ENCODE measurements around the gene NOL12. TPM values are rescaled to one million over a fixed set of nuclear protein-coding genes. Genes with fewer than 3 reads are reported as not detected.
"Not testable (repeated sequence)": the region's sequence is repeated elsewhere in the genome, so short reads cannot be mapped to it uniquely, and the experiment has no call there.

The NOL12 gene
- total RNA-seq, 2 experiments from 2014 or later: 49.9 to 53.3 TPM

GRCh38 chr22:37694131-37694530 lies 8.0 kb downstream of the NOL12 start:
- ATAC-seq; H3K27me3 Mint-ChIP-seq; H3K27ac Mint-ChIP-seq; H3K4me1 Mint-ChIP-seq; H3K4me3 Mint-ChIP-seq; DNase-seq; H3K9me3 Mint-ChIP-seq (ENCODE audit: low read depth): not testable (repeated sequence)
- CTCF ChIA-PET: interaction anchor here (0.6 to 2.5 kb wide), 3 partner anchors 9 to 107 kb away, joined by 3 to 10 read pairs (median 3); no protein-coding TSS in a partner anchor
- H3K36me3 Mint-ChIP-seq: peaks cover 17% of the 10 kb centered on the region

- CTCF ChIA-PET: interaction anchor here (1.1 to 2.5 kb wide), 4 partner anchors 13 to 167 kb away, joined by 3 to 10 read pairs (median 4); no protein-coding TSS in a partner anchor
These were observed 10.1 kb downstream of the NOL12 start for GRCh38 chr22:37696260-37696656.

GRCh38 chr22:37696657-37697537 lies 10.8 kb downstream of the NOL12 start, which contains the start of gene TRIOBP:
TSS of gene TRIOBP (plus strand) at chr22:37697048. CDS start at chr22:37701366, 4,318 bp downstream.
- CTCF ChIA-PET: interaction anchor here (1.1 to 1.3 kb wide), 3 partner anchors 13 to 166 kb away, joined by 3 to 4 read pairs (median 3); no protein-coding TSS in a partner anchor
- peak within 1 kb of the TSS; percentile 13 for H3K4me3 Mint-ChIP-seq
- peaks cover 14% of the 10 kb centered on the region for H3K4me1 Mint-ChIP-seq
- ATAC-seq (peak; percentile 99), DNase-seq (peak; percentile 89)
- H3K27ac Mint-ChIP-seq: no peak within 1 kb of the TSS
- no peaks in the 10 kb centered on the region for H3K9me3 Mint-ChIP-seq (ENCODE audit: low read depth)
- H3K27me3 Mint-ChIP-seq: no peaks in the 10 kb centered on the region
- peaks cover 12% of the 10 kb centered on the region for H3K36me3 Mint-ChIP-seq

More at GRCh38 chr22:37696260-37696656, 10.1 kb downstream of the NOL12 start:
- DNase-seq; H3K27ac Mint-ChIP-seq; H3K9me3 Mint-ChIP-seq (ENCODE audit: low read depth); ATAC-seq; H3K27me3 Mint-ChIP-seq: not testable (repeated sequence)
- Mint-ChIP-seq H3K36me3 (peaks cover 14% of the 10 kb centered on the region), H3K4me1 (peaks cover 10% of the 10 kb centered on the region), H3K4me3 (peak overlapping the region; percentile 13)

GRCh38 chr22:37697538-37697835 lies 11.3 kb downstream of the NOL12 start:
- CTCF ChIA-PET: interaction anchor here (1.1 kb wide), 1 partner anchor 16 kb away, joined by 3 read pairs; no protein-coding TSS in a partner anchor
- H3K27ac Mint-ChIP-seq: no peak overlapping the region
- ATAC-seq: no peak
- no peaks in the 10 kb centered on the region for H3K27me3 Mint-ChIP-seq
- H3K4me1 Mint-ChIP-seq: peaks cover 14% of the 10 kb centered on the region
- no peak for DNase-seq
- no peak overlapping the region for H3K4me3 Mint-ChIP-seq
- peaks cover 9% of the 10 kb centered on the region for H3K36me3 Mint-ChIP-seq
- no peaks in the 10 kb centered on the region for H3K9me3 Mint-ChIP-seq (ENCODE audit: low read depth)

- Mint-ChIP-seq H3K27ac (no peak overlapping the region), H3K4me1 (peaks cover 10% of the 10 kb centered on the region), H3K27me3 (no peaks in the 10 kb centered on the region), H3K9me3 (ENCODE audit: low read depth) (no peaks in the 10 kb centered on the region), H3K36me3 (no peaks in the 10 kb centered on the region), H3K4me3 (no peak overlapping the region)
- no peak for DNase-seq
- CTCF ChIA-PET: no interaction called here
- no peak for ATAC-seq
These were observed 15.1 kb downstream of the NOL12 start for GRCh38 chr22:37701141-37701786.

- Mint-ChIP-seq H3K4me3 (no peak overlapping the region), H3K27me3 (no peaks in the 10 kb centered on the region), H3K27ac (no peak overlapping the region), H3K36me3 (no peaks in the 10 kb centered on the region), H3K9me3 (ENCODE audit: low read depth) (no peaks in the 10 kb centered on the region), H3K4me1 (peaks cover 7% of the 10 kb centered on the region)
- DNase-seq: no peak
- no peak for ATAC-seq
- CTCF ChIA-PET: interaction anchor here (0.7 kb wide), 1 partner anchor 653 kb away, joined by 3 read pairs; no protein-coding TSS in a partner anchor
These were observed 17.8 kb downstream of the NOL12 start for GRCh38 chr22:37703906-37704305.

GRCh38 chr22:37704645-37705044 lies 18.5 kb downstream of the NOL12 start:
- CTCF ChIA-PET: interaction anchor here (0.7 kb wide), 1 partner anchor 653 kb away, joined by 3 read pairs; no protein-coding TSS in a partner anchor
- no peak overlapping the region for H3K27ac Mint-ChIP-seq
- no peaks in the 10 kb centered on the region for H3K27me3 Mint-ChIP-seq
- DNase-seq (no peak), ATAC-seq (no peak)
- H3K9me3 Mint-ChIP-seq (ENCODE audit: low read depth): no peaks in the 10 kb centered on the region
- no peak overlapping the region for H3K4me3 Mint-ChIP-seq
- no peaks in the 10 kb centered on the region for H3K36me3 Mint-ChIP-seq
- peaks cover 7% of the 10 kb centered on the region for H3K4me1 Mint-ChIP-seq

- Mint-ChIP-seq H3K36me3 (no peaks in the 10 kb centered on the region), H3K9me3 (ENCODE audit: low read depth) (no peaks in the 10 kb centered on the region), H3K27ac (no peak overlapping the region), H3K4me1 (peaks cover 7% of the 10 kb centered on the region), H3K4me3 (no peak overlapping the region), H3K27me3 (no peaks in the 10 kb centered on the region)
- DNase-seq (no peak), ATAC-seq (no peak)
- CTCF ChIA-PET: no interaction called here
These were observed 19.1 kb downstream of the NOL12 start for GRCh38 chr22:37705205-37705604.

GRCh38 chr22:37708580-37709444 lies 22.7 kb downstream of the NOL12 start:
- Mint-ChIP-seq H3K9me3 (ENCODE audit: low read depth) (no peaks in the 10 kb centered on the region), H3K36me3 (no peaks in the 10 kb centered on the region), H3K4me1 (no peaks in the 10 kb centered on the region), H3K4me3 (no peak overlapping the region), H3K27me3 (no peaks in the 10 kb centered on the region), H3K27ac (no peak overlapping the region)
- no peak for DNase-seq
- CTCF ChIA-PET: interaction anchor here (0.6 kb wide), 1 partner anchor 39 kb away, joined by 3 read pairs; no protein-coding TSS in a partner anchor
- no peak for ATAC-seq

GRCh38 chr22:37709445-37709765 lies 23.3 kb downstream of the NOL12 start:
- CTCF ChIA-PET: interaction anchor here (0.6 kb wide), 1 partner anchor 39 kb away, joined by 3 read pairs; no protein-coding TSS in a partner anchor
- Mint-ChIP-seq H3K4me1 (no peaks in the 10 kb centered on the region), H3K27me3 (no peaks in the 10 kb centered on the region), H3K9me3 (ENCODE audit: low read depth) (no peaks in the 10 kb centered on the region), H3K27ac (no peak overlapping the region), H3K36me3 (no peaks in the 10 kb centered on the region), H3K4me3 (no peak overlapping the region)
- no peak for DNase-seq
- ATAC-seq: no peak

- Mint-ChIP-seq H3K36me3 (no peaks in the 10 kb centered on the region), H3K27ac (no peak overlapping the region), H3K4me3 (no peak overlapping the region), H3K9me3 (ENCODE audit: low read depth) (no peaks in the 10 kb centered on the region), H3K4me1 (no peaks in the 10 kb centered on the region), H3K27me3 (no peaks in the 10 kb centered on the region)
- no peak for DNase-seq
- ATAC-seq: no peak
- CTCF ChIA-PET: no interaction called here
These were observed 24.5 kb downstream of the NOL12 start for GRCh38 chr22:37710675-37711074.

- H3K27me3 Mint-ChIP-seq: no peaks in the 10 kb centered on the region
- H3K4me3 Mint-ChIP-seq: no peak overlapping the region
- H3K36me3 Mint-ChIP-seq: no peaks in the 10 kb centered on the region
- H3K9me3 Mint-ChIP-seq (ENCODE audit: low read depth): no peaks in the 10 kb centered on the region
- no peaks in the 10 kb centered on the region for H3K4me1 Mint-ChIP-seq
- DNase-seq (no peak), ATAC-seq (no peak)
- CTCF ChIA-PET: interaction anchor here (0.6 kb wide), 1 partner anchor 390 kb away, joined by 3 read pairs; no protein-coding TSS in a partner anchor
- no peak overlapping the region for H3K27ac Mint-ChIP-seq
These were observed 25.3 kb downstream of the NOL12 start for GRCh38 chr22:37711490-37711889.

GRCh38 chr22:37713761-37714160 lies 27.6 kb downstream of the NOL12 start:
- DNase-seq: no peak
- ATAC-seq: no peak
- no peaks in the 10 kb centered on the region for H3K27me3 Mint-ChIP-seq
- no peak overlapping the region for H3K4me3 Mint-ChIP-seq
- CTCF ChIA-PET: interaction anchor here (1.0 kb wide), 1 partner anchor 70 kb away, joined by 4 read pairs; no protein-coding TSS in a partner anchor
- no peak overlapping the region for H3K27ac Mint-ChIP-seq
- no peaks in the 10 kb centered on the region for H3K9me3 Mint-ChIP-seq (ENCODE audit: low read depth)
- H3K36me3 Mint-ChIP-seq: no peaks in the 10 kb centered on the region
- no peaks in the 10 kb centered on the region for H3K4me1 Mint-ChIP-seq
